Measurements from ENCODE around the gene ADGRF5. TPM values are rescaled to one million over a fixed set of nuclear protein-coding genes. Genes with fewer than 3 reads are reported as not detected.
"Not testable (repeated sequence)": the region's sequence is repeated elsewhere in the genome, so short reads cannot be mapped to it uniquely, and the experiment has no call there.

Gene ADGRF5
- total RNA-seq, 2 donors from 2014 or later, result 1.8 to 3.3 TPM

GRCh38 chr6:46863791-46864190, 57.9 kb downstream of the ADGRF5 start:
- no peak for TF ChIP-seq CTCF (IDR thresholded peaks at IDR 0.05)
- H3K36me3 ChIP-seq, result no peaks in the 10 kb centered on the region
- no peaks in the 10 kb centered on the region for H3K27me3 ChIP-seq
- intact Hi-C loops (cut with DNase I), result no loop called here
- H3K27ac ChIP-seq, result no peak overlapping the region
- H3K9ac ChIP-seq (ENCODE audit: low read depth in 2 of 2, low read length in 2 of 2), result no peak overlapping the region
- DNase-seq, result no peak
- H3K4me3 ChIP-seq, result no peak overlapping the region
- no peaks in the 10 kb centered on the region for H3K9me3 ChIP-seq
- H3K4me1 ChIP-seq, result no peaks in the 10 kb centered on the region

- intact Hi-C loops (cut with DNase I), result no loop called here
- Histone ChIP-seq H3K9me3 (no peaks in the 10 kb centered on the region), H3K4me3 (no peak overlapping the region), H3K27me3 (no peaks in the 10 kb centered on the region), H3K27ac (no peak overlapping the region), H3K4me1 (no peaks in the 10 kb centered on the region), H3K36me3 (no peaks in the 10 kb centered on the region), H3K9ac (ENCODE audit: low read depth in 2 of 2, low read length in 2 of 2) (no peak overlapping the region)
- no peak for TF ChIP-seq CTCF (IDR thresholded peaks at IDR 0.05)
- DNase-seq, result no peak
Measured at GRCh38 chr6:46862381-46862780, 59.4 kb downstream of the ADGRF5 start.

- intact Hi-C loops (cut with DNase I); H3K9me3 ChIP-seq; H3K9ac ChIP-seq (ENCODE audit: low read depth in 2 of 2, low read length in 2 of 2); H3K4me3 ChIP-seq; H3K36me3 ChIP-seq; H3K27ac ChIP-seq; H3K4me1 ChIP-seq; H3K27me3 ChIP-seq: not testable (repeated sequence)
- DNase-seq, result peak; percentile 59
- peak; percentile 73 for TF ChIP-seq CTCF (IDR thresholded peaks at IDR 0.05)
Measured at GRCh38 chr6:46855966-46856365, 65.8 kb downstream of the ADGRF5 start.

- H3K4me1 ChIP-seq; H3K27me3 ChIP-seq; H3K27ac ChIP-seq; H3K36me3 ChIP-seq; H3K9ac ChIP-seq (ENCODE audit: low read depth in 2 of 2, low read length in 2 of 2); H3K9me3 ChIP-seq; H3K4me3 ChIP-seq; DNase-seq: not testable (repeated sequence)
- intact Hi-C loops (cut with DNase I), result loop anchor here (5.0 kb wide), 2 partner anchors 136 to 191 kb away; partner anchors contain the start of gene ADGRF1
Measured at GRCh38 chr6:46851576-46851975, 70.2 kb downstream of the ADGRF5 start.

- no peaks in the 10 kb centered on the region for H3K36me3 ChIP-seq
- H3K4me3 ChIP-seq, result no peak overlapping the region
- H3K27me3 ChIP-seq, result no peaks in the 10 kb centered on the region
- no peak for DNase-seq
- H3K27ac ChIP-seq, result no peak overlapping the region
- H3K4me1 ChIP-seq, result peaks cover 3% of the 10 kb centered on the region
- intact Hi-C loops (cut with DNase I), result loop anchor here (5.0 kb wide), 2 partner anchors 137 to 192 kb away; partner anchors contain the start of gene ADGRF1
- H3K9ac ChIP-seq (ENCODE audit: low read depth in 2 of 2, low read length in 2 of 2), result no peak overlapping the region
- TF ChIP-seq CTCF (IDR thresholded peaks at IDR 0.05), result no peak
- no peaks in the 10 kb centered on the region for H3K9me3 ChIP-seq
Measured at GRCh38 chr6:46850792-46851191, 70.9 kb downstream of the ADGRF5 start.

GRCh38 chr6:46849361-46849690, 72.4 kb downstream of the ADGRF5 start:
- intact Hi-C loops (cut with DNase I), result loop anchor here (10.0 kb wide), 1 partner anchor 455 kb away; the partner anchor contains the start of gene TNFRSF21
- Histone ChIP-seq H3K27me3 (no peaks in the 10 kb centered on the region), H3K4me3 (no peak overlapping the region), H3K4me1 (peaks cover 3% of the 10 kb centered on the region), H3K27ac (no peak overlapping the region), H3K9ac (ENCODE audit: low read depth in 2 of 2, low read length in 2 of 2) (no peak overlapping the region), H3K9me3 (no peaks in the 10 kb centered on the region), H3K36me3 (no peaks in the 10 kb centered on the region)
- no peak for DNase-seq
- TF ChIP-seq CTCF (IDR thresholded peaks at IDR 0.05), result no peak

Data from colonic mucosa (tissue), 4 donors.